HG03354 (cell line): Measurements from ENCODE around the gene GRPEL2.

Experiments
- ATAC-seq: cut with Tn5 transposase; IDR thresholded peaks from one replicate; pipeline ENCODE4 v1.9.1; 2021; ENCODE audit warnings: mild to moderate bottlenecking; ENCODE audit not compliant: unreplicated experiment, poor library complexity, severe bottlenecking

GRPEL2 gene

DNA sequence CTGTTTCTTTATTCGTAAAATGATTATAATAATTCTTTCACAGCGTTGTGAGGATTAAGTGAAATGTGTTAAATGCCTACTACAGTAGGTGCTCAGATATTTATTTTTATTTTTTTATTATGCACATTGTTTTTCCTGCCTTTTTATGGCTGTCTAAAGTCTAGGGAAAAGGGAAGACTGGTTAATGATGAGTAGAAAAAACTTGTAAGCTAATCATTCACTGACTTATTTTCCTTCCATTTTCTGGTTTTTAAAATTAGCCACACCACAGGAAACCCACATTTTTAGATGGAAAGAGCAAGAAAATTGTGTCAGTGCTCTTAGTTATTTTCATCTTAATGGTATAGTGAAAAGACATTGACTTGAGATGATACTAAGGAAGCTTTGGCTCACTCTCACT, 8.6 kb downstream of the GRPEL2 start:
- no peak for ATAC-seq

DNA sequence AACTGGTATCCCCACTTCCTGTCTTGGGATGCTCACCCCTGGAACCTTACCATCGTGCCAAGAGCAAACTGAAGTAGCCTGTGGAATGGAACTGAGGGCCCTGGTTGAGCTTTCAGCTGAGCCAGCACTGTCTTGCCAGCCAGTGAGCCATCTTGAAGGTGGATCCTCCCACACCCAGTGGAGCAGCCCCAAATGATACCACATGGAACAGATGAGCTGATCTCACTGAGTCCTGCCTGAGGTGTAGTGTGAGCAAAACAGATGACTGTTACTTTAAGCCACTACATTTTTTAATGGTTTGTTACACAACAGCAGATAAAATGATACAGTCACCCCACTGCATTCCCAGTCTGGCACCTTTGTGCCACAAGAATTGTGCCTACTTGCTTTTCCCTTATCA, 10.4 kb downstream of the GRPEL2 start:
- ATAC-seq: no peak

GRCh38 chr5:149356391-149356790, 11.1 kb downstream of the GRPEL2 start:
- no peak for ATAC-seq

DNA sequence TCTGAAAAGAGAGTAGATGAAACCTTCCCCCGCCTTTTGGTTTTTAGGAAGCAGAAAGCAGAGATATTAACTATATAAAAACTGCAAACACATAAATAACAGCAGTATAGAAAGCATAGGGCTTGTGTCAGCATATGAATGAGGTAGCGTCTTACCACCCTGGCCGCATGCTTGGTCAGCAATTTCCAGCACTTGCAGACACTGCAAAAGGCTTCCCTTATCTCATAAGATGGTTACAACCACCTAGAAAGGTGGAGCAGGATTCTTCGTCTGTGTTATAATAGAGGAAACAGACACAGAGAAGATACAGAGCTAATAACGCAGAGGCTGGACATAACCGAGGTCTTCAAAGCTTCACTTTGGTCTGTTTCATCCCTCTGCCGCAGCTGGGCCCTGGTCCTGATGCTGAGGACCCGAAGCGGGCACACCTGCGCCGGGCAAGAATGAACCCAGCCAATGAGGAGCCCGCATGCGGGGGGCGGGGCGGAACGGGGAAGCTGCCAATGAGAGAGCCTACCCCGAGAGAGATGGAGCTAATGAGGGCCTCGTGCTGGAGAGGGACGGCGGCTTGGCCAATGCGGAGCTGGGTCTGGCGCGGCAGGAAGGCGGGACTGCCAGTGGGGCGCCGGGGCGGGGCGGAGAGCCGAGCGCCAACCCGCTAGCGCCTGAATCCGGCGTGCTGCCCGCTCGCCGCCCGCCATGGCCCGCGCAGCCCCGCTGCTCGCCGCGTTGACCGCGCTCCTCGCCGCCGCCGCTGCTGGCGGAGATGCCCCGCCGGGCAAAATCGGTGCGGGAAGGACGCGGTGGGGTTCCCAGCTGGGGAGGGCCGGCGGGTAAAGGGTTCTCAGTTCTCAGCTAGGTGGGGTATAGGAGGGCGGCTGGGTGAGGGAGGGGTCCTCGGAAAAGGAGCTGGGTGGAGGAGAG, 12.3 kb downstream of the GRPEL2 start, which contains the start of gene PCYOX1L:
Gene PCYOX1L, plus strand, starts transcription at position 677 of the 924 bp plus-strand sequence. Its CDS starts 23 bp downstream, at position 700.
- peak; percentile 100 for ATAC-seq

DNA sequence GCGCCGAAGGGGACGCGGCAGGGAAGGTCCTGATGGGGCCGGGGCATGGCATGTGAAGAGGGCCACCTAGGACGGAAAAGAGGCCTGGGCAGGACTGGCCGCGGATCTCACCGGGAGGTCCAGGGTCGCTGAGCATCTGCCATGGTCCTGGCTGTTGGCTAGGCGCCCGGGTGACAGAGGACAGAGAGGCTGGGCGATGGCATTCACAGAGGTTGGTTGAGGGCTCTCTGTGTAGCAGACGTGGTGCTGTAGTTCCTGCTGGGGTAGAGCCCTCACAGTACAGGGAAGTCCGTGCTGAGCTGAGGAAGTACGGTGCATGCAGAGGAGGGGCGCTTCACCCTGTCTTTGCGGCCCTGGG, 13.0 kb downstream of the GRPEL2 start:
- ATAC-seq: peak; percentile 14

DNA sequence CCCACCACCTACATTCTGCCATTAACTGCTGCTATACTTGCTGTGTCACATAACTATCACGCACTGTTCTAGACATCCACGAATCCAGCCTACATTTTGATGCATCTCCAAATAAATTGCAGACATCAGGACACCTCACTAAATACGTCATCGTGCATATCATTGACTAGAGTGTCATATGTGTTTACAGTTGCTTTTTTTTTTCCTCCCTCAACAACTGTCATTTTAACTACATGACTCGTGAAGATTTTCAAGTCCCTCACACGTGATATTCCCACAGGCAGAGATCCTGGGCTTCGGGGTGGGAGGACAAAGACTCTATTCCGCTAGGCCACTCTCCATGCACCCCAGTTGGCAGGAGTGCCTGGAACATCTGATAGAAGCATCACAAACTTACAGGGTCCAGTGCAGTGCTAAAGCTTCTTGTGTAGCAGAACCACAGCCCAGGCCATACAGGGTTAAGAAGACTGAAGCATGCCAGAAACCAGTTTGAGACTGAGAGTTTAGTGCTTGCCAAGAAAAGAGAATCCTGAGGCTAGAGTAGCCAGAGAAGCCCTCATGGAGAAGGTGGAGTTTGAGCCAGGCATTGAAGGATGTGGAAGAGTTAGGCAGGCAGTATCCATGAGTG, 13.7 kb downstream of the GRPEL2 start:
- no peak for ATAC-seq

DNA sequence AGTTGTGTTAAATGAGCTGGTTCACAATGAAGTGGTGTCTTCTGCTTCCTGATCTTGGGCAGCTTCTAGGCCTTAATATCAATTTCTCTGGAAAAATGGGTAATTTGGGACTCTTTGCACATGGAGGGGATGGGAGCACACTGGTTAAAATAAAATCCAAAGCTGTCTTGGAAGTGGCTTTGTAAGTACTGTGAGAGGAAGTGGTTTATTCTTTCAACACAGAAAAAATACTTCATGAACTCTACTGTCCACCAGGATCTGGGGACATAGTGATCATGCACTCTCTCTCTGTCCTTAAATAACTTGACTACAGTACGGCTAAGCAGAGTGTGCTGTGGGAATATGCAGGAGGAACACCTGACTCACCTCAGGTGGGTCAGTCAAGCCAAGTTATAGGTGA, 15.0 kb downstream of the GRPEL2 start:
- no peak for ATAC-seq

DNA sequence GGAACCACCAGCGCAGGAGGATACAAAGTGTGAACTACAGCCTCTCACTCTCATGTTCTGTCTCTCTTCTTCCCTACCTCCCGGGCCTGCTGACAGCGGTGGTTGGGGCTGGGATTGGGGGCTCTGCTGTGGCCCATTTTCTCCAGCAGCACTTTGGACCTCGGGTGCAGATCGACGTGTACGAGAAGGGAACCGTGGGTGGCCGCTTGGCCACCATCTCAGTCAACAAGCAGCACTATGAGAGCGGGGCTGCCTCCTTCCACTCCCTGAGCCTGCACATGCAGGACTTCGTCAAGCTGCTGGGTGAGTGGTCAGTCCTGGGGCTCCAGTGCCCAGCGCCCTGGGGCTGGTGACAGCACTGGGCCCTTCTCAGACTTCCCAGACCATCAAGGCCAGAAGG, 17.2 kb downstream of the GRPEL2 start:
- no peak for ATAC-seq

DNA sequence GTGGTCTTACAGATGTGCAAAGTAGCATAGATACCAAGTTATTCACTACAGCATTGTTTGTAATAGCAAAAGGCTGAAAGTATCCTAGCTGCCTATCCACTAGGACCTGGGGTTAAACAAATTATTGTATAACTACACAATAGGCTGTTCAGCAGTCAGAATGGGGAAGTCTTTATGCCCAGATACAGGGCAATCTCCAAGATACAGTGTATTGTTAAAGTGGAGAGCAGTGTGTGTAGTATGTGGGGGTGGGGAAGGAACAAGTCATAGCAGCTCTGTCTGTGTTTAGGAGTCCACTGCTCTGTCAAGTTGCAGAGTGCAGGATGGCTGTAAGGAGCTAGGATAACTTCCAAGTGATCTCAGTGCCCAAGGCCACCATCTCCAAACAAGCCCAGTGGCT, 18.1 kb downstream of the GRPEL2 start:
- no peak for ATAC-seq

GRCh38 chr5:149363936-149364335, 18.6 kb downstream of the GRPEL2 start:
- no peak for ATAC-seq

DNA sequence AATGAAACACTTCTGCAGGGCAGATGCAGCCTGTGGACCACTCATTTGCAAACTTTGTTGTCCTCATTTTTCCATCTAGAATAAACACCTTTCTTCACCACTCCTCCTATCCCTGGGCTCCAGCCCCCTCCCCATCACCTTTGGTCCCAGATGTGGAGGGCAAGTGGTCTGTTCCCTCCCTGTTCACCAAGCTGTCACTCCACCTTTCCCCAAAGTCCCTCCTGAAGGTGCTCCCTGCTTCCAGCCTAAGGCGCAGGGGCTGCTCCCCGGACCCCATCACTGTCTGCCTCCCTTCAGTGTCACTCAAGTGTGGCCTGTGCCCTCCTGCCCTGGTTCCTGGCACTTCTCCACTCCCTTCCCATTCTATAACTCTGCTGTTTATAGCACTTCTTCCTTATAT, 19.4 kb downstream of the GRPEL2 start:
- no peak for ATAC-seq

DNA sequence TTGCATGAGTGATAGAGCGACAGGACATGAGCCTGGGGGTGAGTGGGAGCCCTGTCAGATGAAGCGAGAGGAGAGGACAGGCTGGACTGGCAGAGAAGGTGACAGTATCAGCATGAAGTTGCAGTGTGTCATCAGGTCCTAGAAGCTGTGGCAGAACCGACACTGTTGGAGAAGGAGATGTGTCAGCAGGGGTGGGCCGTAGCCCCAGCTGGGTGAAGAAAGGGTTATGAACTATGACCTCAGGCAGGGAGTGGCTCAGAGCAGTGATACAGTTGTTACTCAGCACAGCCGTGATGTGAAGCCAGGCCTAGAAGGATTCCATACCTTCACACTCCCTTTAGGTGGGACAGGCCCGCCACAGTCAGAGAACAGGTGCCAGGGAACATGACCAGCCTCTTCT, 20.1 kb downstream of the GRPEL2 start:
- ATAC-seq: no peak

- ATAC-seq: no peak
Measured at GRCh38 chr5:149366169-149366729, 20.9 kb downstream of the GRPEL2 start.

DNA sequence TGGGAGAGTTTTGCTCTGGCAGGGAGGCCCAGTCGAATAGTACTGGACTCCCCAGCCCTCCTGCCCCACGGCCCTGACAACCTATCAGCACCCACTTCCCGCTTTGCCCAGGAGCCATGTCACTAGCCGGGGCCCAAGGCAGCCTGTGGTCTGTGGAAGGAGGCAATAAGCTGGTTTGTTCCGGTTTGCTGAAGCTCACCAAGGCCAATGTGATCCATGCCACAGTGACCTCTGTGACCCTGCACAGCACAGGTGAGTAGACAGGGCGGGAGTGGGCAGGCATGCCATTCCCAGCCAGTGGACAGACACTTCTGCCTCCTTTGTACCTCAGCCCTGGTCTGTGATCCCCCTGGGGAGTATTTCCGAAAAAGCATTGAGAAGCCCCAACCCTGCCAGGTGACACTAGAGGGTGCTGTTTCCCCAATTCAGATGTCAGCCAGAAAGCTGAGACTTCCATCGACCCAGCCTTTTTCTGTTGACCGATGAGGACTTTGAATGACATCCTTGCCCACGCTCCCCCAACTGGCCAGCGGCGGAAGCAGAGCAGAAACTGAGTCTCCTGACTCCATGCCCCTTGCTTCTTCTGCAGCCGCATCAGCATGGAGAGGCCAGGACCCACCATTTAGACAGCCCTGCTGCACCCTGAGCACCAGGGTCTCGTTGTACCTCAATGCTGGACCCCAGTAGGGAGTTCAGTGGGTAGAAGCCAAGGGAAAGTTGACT, 22.1 kb downstream of the GRPEL2 start:
- ATAC-seq: peak; percentile 77

- ATAC-seq: no peak
Measured at GRCh38 chr5:149367972-149368645, 22.8 kb downstream of the GRPEL2 start.

DNA sequence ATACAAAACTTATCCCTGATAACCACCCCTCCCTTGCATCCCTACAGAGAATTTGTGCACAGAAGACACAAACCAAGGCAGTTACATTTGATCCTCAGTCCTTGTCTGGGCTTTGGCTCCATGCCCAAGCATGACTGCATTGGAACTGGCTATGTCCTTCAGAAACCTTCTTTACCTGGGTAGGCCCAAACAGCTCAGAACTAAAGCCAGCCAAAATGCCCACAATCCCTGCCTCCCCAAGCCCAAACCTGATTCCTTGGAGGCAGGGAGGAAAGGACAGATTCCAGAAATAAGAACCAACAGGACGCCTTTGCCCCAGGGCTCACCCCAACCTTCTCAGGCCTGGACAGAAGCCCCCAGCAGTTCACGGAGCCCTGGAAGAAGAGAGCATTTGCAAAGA, 25.6 kb downstream of the GRPEL2 start:
- ATAC-seq: no peak

DNA sequence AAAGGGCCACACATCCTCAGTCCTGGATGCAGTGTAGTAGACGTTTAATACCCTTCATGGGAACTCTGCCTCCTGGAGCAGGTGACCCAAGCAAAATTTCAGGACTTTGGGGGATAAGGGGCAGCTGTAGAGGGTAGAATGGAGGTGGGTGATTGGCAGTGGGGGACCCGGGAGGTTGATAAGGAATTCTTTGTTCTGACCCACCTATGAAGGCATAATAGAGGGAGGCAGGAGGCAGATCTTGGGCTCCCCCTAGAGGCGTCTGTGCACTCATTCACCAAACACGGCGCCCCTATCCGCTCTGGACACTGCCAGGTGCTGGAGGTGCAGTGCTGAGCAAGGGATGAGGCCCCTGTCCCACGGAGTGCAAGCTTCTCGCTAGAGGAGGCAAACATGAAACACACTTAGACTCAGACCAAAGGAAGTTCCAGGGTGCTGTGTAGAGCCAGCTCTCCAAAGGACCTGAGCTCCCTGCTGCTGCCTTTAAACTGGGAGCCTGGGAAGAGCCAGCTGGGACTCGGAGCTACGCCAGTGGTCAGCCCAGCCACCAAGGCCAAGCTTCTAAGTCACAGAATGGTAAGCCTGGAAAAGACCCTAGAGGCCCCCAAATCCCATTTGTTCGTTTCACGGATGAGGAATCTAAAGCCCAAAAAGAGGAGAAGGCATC, 26.1 kb downstream of the GRPEL2 start:
- ATAC-seq: peak; percentile 88

- no peak for ATAC-seq
Measured at GRCh38 chr5:149372076-149372795, 26.9 kb downstream of the GRPEL2 start.

GRCh38 chr5:149372932-149373331, 27.6 kb downstream of the GRPEL2 start:
- no peak for ATAC-seq
